Smooth muscle cell (in vitro differentiated cells): Measurements from ENCODE around the gene PLGRKT. TPM values are rescaled to one million over a fixed set of nuclear protein-coding genes. Genes with fewer than 3 reads are reported as not detected.

Experiments
- DNase-seq: peaks from one replicate; lab custom pipeline; 2025; ENCODE audit not compliant: unreplicated experiment; lab: John Stamatoyannopoulos, UW
- H2AFZ ChIP-seq: fragments of 200-600 bp; sonication (generic); 2 replicates; pipeline ENCODE4 v1.6.0; 2016; ENCODE audit warnings: antibody characterized with exemption, low read depth, mild to moderate bottlenecking
- H3F3A ChIP-seq: fragments of 200-600 bp; sonication (generic); 2 replicates; pipeline ENCODE4 v1.6.0; 2017; ENCODE audit warnings: antibody characterized with exemption, low read depth
- H3K27ac ChIP-seq: fragments of 200-600 bp; sonication (generic); 2 replicates; pipeline ENCODE4 v1.5.1; 2016; ENCODE audit warnings: low read depth, mild to moderate bottlenecking
- H3K27me3 ChIP-seq: fragments of 200-600 bp; sonication (generic); 2 replicates; pipeline ENCODE4 v1.6.1; 2016; ENCODE audit warnings: low read depth, mild to moderate bottlenecking
- H3K36me3 ChIP-seq: fragments of 200-600 bp; sonication (generic); 2 replicates; pipeline ENCODE4 v1.5.1; 2016; ENCODE audit warnings: low read depth
- H3K4me1 ChIP-seq: fragments of 200-600 bp; sonication (generic); 2 replicates; pipeline ENCODE4 v1.5.1; 2016; ENCODE audit warnings: low read depth
- H3K4me2 ChIP-seq: fragments of 200-600 bp; sonication (generic); 2 replicates; pipeline ENCODE4 v1.6.0; 2016; ENCODE audit warnings: mild to moderate bottlenecking
- H3K4me3 ChIP-seq: fragments of 200-600 bp; sonication (generic); 2 replicates; pipeline ENCODE4 v1.5.1; 2016; ENCODE audit warnings: mild to moderate bottlenecking
- H3K79me2 ChIP-seq: fragments of 200-600 bp; sonication (generic); 2 replicates; pipeline ENCODE4 v1.6.0; 2016; ENCODE audit warnings: low read depth, mild to moderate bottlenecking
- H3K9ac ChIP-seq: fragments of 200-600 bp; sonication (generic); 2 replicates; pipeline ENCODE4 v1.6.0; 2016; ENCODE audit warnings: low read depth
- H3K9me3 ChIP-seq: fragments of 200-600 bp; sonication (generic); replicated peaks from 2 replicates; pipeline ENCODE4 v1.5.1; 2016; ENCODE audit warnings: low read depth
- H4K20me1 ChIP-seq: fragments of 200-600 bp; sonication (generic); 2 replicates; pipeline ENCODE4 v1.6.0; 2016; ENCODE audit warnings: low read depth
- WGBS: methylation state at CpG from one replicate; pipeline ENCODE4 v1.1.7; 2016; ENCODE audit warnings: low lambda C conversion rate; 5-methylcytosine and 5-hydroxymethylcytosine counted together
- polyA plus RNA-seq: library from polyadenylated mRNA; unstranded; fragments of >200 nt; fragmentation: Nextera tagmentation; extraction: Ambion mirVana; gene quantifications from 2 replicates; pipeline ENCODE4 v1.2.1, GENCODE V29; 2016
- small RNA-seq: library from RNA; depleted of rRNA; stranded (forward); fragments of <200 nt; gene quantifications from one replicate; pipeline ENCODE3, GENCODE V24; 2014
- total RNA-seq: library from RNA; depleted of rRNA; stranded (reverse); fragments of >200 nt; gene quantifications from 2 replicates; pipeline ENCODE4 v1.2.3, GENCODE V29; 2014
- TF ChIP-seq, protein P1 (sequence below): fragments of 200-600 bp; sonication (generic); IDR thresholded peaks from 2 replicates; pipeline ENCODE4 v1.5.1; 2017; ENCODE audit warnings: borderline replicate concordance, mild to moderate bottlenecking, antibody characterized with exemption; ENCODE audit not compliant: insufficient read depth, poor library complexity, severe bottlenecking

The PLGRKT gene
- total and polyA plus RNA-seq, 2 experiments from 2014 or later: 39.8 to 40.1 TPM

DNA sequence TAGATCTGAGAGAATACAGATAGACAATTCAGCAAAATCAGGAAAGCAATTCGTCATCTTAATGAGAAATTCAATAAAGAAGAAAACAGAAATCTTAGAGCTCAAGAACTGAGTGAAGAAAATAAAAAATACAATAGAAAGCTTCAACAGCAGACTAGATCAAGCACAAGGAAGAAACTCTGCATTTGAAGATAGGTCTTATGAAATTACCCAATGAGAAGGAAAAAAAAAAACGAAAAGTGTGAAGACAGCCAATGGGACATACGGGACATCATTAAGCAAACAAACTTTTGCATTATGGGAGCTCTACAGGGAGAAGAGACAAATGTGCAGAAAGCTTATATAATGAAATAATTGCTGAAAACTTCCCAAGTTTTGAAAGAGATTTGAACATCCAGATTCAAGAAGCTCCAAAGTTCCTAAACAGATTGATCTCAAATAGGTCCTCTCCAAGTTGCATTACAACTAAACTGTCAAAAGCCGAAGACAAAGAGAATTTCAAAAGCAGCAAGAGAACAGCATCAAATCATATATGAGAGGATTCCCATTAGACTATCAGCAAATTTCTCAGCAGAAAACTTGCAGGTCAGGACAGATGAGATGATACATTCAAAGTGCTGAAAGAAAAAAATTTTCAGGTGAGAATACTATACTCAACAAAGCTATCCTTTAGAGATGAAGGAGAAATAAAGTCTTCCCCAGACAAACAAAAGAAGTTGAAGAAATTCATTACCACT is 122.4 kb downstream of the PLGRKT start:
- WGBS: 72% methylated on average over 4 of the region's 4 CpGs
- no peaks in the 10 kb centered on the region for H3K4me1 ChIP-seq
- no peak overlapping the region for H2AFZ ChIP-seq
- peaks cover 7% of the 10 kb centered on the region for H3K9me3 ChIP-seq
- H3K9ac ChIP-seq: no peak overlapping the region
- H3K79me2 ChIP-seq: no peaks in the 10 kb centered on the region
- H3F3A ChIP-seq: no peaks in the 10 kb centered on the region
- no peaks in the 10 kb centered on the region for H4K20me1 ChIP-seq
- no peaks in the 10 kb centered on the region for H3K36me3 ChIP-seq
- H3K4me2 ChIP-seq: no peak overlapping the region
- no peak for DNase-seq
- H3K4me3 ChIP-seq: no peak overlapping the region
- TF ChIP-seq, protein P1, sequence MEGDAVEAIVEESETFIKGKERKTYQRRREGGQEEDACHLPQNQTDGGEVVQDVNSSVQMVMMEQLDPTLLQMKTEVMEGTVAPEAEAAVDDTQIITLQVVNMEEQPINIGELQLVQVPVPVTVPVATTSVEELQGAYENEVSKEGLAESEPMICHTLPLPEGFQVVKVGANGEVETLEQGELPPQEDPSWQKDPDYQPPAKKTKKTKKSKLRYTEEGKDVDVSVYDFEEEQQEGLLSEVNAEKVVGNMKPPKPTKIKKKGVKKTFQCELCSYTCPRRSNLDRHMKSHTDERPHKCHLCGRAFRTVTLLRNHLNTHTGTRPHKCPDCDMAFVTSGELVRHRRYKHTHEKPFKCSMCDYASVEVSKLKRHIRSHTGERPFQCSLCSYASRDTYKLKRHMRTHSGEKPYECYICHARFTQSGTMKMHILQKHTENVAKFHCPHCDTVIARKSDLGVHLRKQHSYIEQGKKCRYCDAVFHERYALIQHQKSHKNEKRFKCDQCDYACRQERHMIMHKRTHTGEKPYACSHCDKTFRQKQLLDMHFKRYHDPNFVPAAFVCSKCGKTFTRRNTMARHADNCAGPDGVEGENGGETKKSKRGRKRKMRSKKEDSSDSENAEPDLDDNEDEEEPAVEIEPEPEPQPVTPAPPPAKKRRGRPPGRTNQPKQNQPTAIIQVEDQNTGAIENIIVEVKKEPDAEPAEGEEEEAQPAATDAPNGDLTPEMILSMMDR: no peak
- H3K27ac ChIP-seq: no peak overlapping the region
- H3K27me3 ChIP-seq: no peaks in the 10 kb centered on the region

DNA sequence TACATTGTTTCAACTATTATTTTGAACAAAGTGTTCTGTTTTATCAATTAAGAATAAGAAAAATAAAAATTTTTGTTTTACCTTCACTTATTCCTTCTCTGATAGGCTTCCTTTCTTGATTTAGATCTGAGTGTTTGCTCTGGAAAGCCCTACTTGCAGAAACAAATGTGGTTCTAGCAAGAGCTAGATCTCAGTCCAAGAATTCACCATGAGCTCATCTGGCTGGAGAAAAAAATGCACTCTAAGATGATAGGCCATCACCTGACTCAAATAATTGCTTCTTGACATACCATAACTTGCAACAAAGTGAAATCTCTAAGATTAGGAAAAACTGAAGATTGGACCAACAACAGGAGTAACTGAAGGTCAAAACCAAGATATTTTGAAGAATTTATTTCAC is 126.9 kb downstream of the PLGRKT start:
- Histone ChIP-seq H3K4me3 (no peak overlapping the region), H3K9ac (no peak overlapping the region), H3F3A (no peaks in the 10 kb centered on the region), H3K4me2 (no peak overlapping the region), H4K20me1 (no peaks in the 10 kb centered on the region), H3K9me3 (peaks cover 7% of the 10 kb centered on the region), H3K4me1 (no peaks in the 10 kb centered on the region), H3K79me2 (no peaks in the 10 kb centered on the region), H3K27ac (no peak overlapping the region), H3K27me3 (no peaks in the 10 kb centered on the region), H3K36me3 (no peaks in the 10 kb centered on the region), H2AFZ (no peak overlapping the region)
- DNase-seq: no peak
- TF ChIP-seq, protein P1: no peak

Small RNA genes within 50 kb of the gene (small RNA-seq; reads per million reads assigned to genes)
- gene AL135786.1 (not detected), gene HMGN2P31 (not detected)

Other genes starting within 250 kb of the PLGRKT start
- 0.18 TPM in 1 of 2 replicates, not detected in the other for gene INSL4, start 206.5 kb downstream of the PLGRKT start, total RNA-seq
- gene INSL4, start 206.5 kb downstream of the PLGRKT start, polyA plus RNA-seq: 0.21 TPM in 1 of 2 replicates, not detected in the other
- 0.31 TPM in 1 of 2 replicates, not detected in the other for gene RLN2, start 133.2 kb downstream of the PLGRKT start, total RNA-seq
- gene RLN2, start 133.2 kb downstream of the PLGRKT start, polyA plus RNA-seq: 0.59 and 0.67 TPM in 2 replicates
- not detected in 2 replicates for gene RLN1, start 98.0 kb downstream of the PLGRKT start, total RNA-seq
- gene RLN1, start 98.0 kb downstream of the PLGRKT start, polyA plus RNA-seq: not detected in 2 replicates
- gene CD274, start 12.6 kb upstream of the PLGRKT start, total RNA-seq: 4.0 and 6.3 TPM in 2 replicates
- 2.3 and 2.4 TPM in 2 replicates for gene CD274, start 12.6 kb upstream of the PLGRKT start, polyA plus RNA-seq
- 11.1 and 11.6 TPM in 2 replicates for gene PDCD1LG2, start 72.6 kb upstream of the PLGRKT start, total RNA-seq
- gene PDCD1LG2, start 72.6 kb upstream of the PLGRKT start, polyA plus RNA-seq: 4.5 and 10.0 TPM in 2 replicates
- gene RIC1, start 191.2 kb upstream of the PLGRKT start, total RNA-seq: 52.4 and 54.0 TPM in 2 replicates
- gene RIC1, start 191.2 kb upstream of the PLGRKT start, polyA plus RNA-seq: 9.9 and 11.1 TPM in 2 replicates